Activated T-cell treated with anti-CD3 and anti-CD28 coated beads for 1 hour (primary cell): ENCODE results near the gene FOXS1.
"Not testable (repeated sequence)": the region's sequence is repeated elsewhere in the genome, so short reads cannot be mapped to it uniquely, and the experiment has no call there.

ENCODE experiments used
- DNase-seq: peaks from one replicate; pipeline ENCODE4 v3.0.0-alpha.2; 2020; ENCODE audit warnings: low read depth

The FOXS1 gene

GRCh38 chr20:31838646-31839292 lies 6.6 kb downstream of the FOXS1 start:
- DNase-seq: no peak

- DNase-seq: no peak
Observed at GRCh38 chr20:31837896-31838397, 7.5 kb downstream of the FOXS1 start.

- no peak for DNase-seq
Observed at GRCh38 chr20:31836853-31837608, 8.4 kb downstream of the FOXS1 start.

- no peak for DNase-seq
Observed at GRCh38 chr20:31835977-31836852, 9.2 kb downstream of the FOXS1 start.

- DNase-seq: no peak
Observed at GRCh38 chr20:31835554-31835953, 9.8 kb downstream of the FOXS1 start.

- DNase-seq: no peak
Observed at GRCh38 chr20:31833931-31834521, 11.4 kb downstream of the FOXS1 start.

- DNase-seq: peak; percentile 38
Observed at GRCh38 chr20:31833130-31833930, 12.1 kb downstream of the FOXS1 start.

GRCh38 chr20:31831771-31832306 lies 13.6 kb downstream of the FOXS1 start:
- DNase-seq: no peak

GRCh38 chr20:31831211-31831610 lies 14.2 kb downstream of the FOXS1 start:
- no peak for DNase-seq

- no peak for DNase-seq
Observed at GRCh38 chr20:31830406-31830981, 14.9 kb downstream of the FOXS1 start.

GRCh38 chr20:31829731-31830130 lies 15.7 kb downstream of the FOXS1 start:
- DNase-seq: no peak

GRCh38 chr20:31828016-31828415 lies 17.4 kb downstream of the FOXS1 start:
- DNase-seq: not testable (repeated sequence)

GRCh38 chr20:31827059-31827458 lies 18.3 kb downstream of the FOXS1 start:
- no peak for DNase-seq

- no peak for DNase-seq
Observed at GRCh38 chr20:31826074-31826473, 19.3 kb downstream of the FOXS1 start.

GRCh38 chr20:31824554-31825313 lies 20.7 kb downstream of the FOXS1 start:
- DNase-seq: no peak

- no peak for DNase-seq
Observed at GRCh38 chr20:31824125-31824485, 21.3 kb downstream of the FOXS1 start.

- no peak for DNase-seq
Observed at GRCh38 chr20:31823360-31824124, 21.9 kb downstream of the FOXS1 start.

- peak; percentile 84 for DNase-seq
Observed at GRCh38 chr20:31822421-31823330, 22.7 kb downstream of the FOXS1 start.
